ENCODE measurements around the gene ALK.

ALK gene

DNA sequence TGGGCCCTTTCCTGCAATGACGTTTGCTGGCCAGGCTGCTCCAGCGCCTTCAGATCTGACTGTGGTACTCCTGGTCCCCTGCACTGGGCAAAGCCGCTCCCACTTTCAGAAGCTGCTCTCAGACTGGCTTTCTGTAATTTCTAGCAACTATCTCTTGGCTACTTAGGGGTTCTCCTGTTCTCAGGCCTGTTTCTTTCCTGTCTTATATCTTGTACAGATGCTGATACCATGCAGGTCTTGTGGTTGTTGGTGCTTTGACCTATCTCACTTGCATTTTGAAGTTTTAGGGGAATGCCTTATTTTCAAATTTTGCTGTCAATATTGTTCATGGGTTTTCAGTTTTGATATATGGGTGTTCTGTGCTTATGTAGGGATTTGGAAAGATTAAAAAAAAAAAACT is 660.4 kb downstream of the ALK start:
- TF ChIP-seq SIN3A (IDR thresholded peaks at IDR 0.05; ENCODE audit: borderline replicate concordance, insufficient read depth, low read length) (no peak), TAF1 (IDR thresholded peaks at IDR 0.05; ENCODE audit: borderline replicate concordance, insufficient read depth, low read length) (no peak), POLR2AphosphoS5 (IDR thresholded peaks at IDR 0.05; ENCODE audit: low read depth, low read length) (no peak), FOXP2 (optimal IDR thresholded peaks at IDR 0.05; ENCODE audit: borderline replicate concordance, extremely low read depth, extremely low read length, insufficient read depth) (no peak)
- TF ChIP-seq, protein P1, sequence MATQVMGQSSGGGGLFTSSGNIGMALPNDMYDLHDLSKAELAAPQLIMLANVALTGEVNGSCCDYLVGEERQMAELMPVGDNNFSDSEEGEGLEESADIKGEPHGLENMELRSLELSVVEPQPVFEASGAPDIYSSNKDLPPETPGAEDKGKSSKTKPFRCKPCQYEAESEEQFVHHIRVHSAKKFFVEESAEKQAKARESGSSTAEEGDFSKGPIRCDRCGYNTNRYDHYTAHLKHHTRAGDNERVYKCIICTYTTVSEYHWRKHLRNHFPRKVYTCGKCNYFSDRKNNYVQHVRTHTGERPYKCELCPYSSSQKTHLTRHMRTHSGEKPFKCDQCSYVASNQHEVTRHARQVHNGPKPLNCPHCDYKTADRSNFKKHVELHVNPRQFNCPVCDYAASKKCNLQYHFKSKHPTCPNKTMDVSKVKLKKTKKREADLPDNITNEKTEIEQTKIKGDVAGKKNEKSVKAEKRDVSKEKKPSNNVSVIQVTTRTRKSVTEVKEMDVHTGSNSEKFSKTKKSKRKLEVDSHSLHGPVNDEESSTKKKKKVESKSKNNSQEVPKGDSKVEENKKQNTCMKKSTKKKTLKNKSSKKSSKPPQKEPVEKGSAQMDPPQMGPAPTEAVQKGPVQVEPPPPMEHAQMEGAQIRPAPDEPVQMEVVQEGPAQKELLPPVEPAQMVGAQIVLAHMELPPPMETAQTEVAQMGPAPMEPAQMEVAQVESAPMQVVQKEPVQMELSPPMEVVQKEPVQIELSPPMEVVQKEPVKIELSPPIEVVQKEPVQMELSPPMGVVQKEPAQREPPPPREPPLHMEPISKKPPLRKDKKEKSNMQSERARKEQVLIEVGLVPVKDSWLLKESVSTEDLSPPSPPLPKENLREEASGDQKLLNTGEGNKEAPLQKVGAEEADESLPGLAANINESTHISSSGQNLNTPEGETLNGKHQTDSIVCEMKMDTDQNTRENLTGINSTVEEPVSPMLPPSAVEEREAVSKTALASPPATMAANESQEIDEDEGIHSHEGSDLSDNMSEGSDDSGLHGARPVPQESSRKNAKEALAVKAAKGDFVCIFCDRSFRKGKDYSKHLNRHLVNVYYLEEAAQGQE (IDR thresholded peaks at IDR 0.05; ENCODE audit: insufficient read depth in 1 of 2, low read depth in 2 of 2, low read length in 2 of 2), result no peak

- TF ChIP-seq POLR2AphosphoS5 (IDR thresholded peaks at IDR 0.05; ENCODE audit: low read depth, low read length), result no peak
Measured at GRCh38 chr2:29260142-29260772, 661.1 kb downstream of the ALK start.

DNA sequence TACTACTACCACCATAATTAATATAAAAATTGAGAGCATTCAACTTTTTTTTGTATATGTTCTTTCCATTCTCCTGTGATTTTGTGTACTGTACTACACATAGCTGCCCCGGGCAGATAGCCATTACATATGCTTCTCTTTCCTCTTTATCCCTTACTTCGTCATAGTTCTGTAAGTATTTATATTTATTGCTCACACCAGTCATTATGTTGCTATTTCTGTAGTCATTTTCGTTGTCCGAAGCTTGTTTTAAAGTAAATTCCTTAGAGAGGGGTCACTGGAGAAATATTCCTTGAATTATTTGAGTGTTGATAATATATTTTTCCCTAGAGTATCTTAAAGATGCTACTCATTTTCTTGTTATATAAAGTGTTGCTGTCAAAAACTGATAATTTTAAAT is 662.2 kb downstream of the ALK start:
- TF ChIP-seq TAF1 (IDR thresholded peaks at IDR 0.05; ENCODE audit: borderline replicate concordance, insufficient read depth, low read length), result no peak
- no peak for TF ChIP-seq SIN3A (IDR thresholded peaks at IDR 0.05; ENCODE audit: borderline replicate concordance, insufficient read depth, low read length)
- TF ChIP-seq, protein P1 (IDR thresholded peaks at IDR 0.05; ENCODE audit: insufficient read depth in 1 of 2, low read depth in 2 of 2, low read length in 2 of 2), result no peak
- TF ChIP-seq FOXP2 (optimal IDR thresholded peaks at IDR 0.05; ENCODE audit: borderline replicate concordance, extremely low read depth, extremely low read length, insufficient read depth), result no peak
- TF ChIP-seq POLR2AphosphoS5 (IDR thresholded peaks at IDR 0.05; ENCODE audit: low read depth, low read length), result no peak

- TF ChIP-seq FOXP2 (optimal IDR thresholded peaks at IDR 0.05; ENCODE audit: borderline replicate concordance, extremely low read depth, extremely low read length, insufficient read depth) (no peak), SIN3A (IDR thresholded peaks at IDR 0.05; ENCODE audit: borderline replicate concordance, insufficient read depth, low read length) (no peak), POLR2AphosphoS5 (IDR thresholded peaks at IDR 0.05; ENCODE audit: low read depth, low read length) (no peak), TAF1 (IDR thresholded peaks at IDR 0.05; ENCODE audit: borderline replicate concordance, insufficient read depth, low read length) (no peak)
- TF ChIP-seq, protein P1 (IDR thresholded peaks at IDR 0.05; ENCODE audit: insufficient read depth in 1 of 2, low read depth in 2 of 2, low read length in 2 of 2), result no peak
Measured at GRCh38 chr2:29255004-29255403, 666.4 kb downstream of the ALK start.

DNA sequence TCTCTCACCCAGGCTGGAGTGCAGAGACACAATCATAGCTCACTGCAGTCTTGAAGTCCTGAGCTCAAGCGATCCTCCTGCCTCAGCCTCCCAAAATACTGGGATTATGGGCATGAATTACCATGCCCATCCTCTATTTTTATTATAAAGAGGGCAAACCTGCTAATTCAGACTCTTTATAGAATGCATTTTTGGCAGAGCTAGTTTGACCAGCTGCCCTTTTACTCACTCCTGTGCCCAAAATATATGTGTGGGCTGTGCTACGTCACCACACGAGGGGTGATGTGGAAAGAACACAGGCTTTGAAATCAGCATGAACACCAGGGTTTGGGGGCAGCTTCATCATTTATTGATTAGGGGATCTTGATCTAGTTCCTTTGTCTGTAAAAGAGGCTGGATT is 668.4 kb downstream of the ALK start:
- TF ChIP-seq TAF1 (IDR thresholded peaks at IDR 0.05; ENCODE audit: borderline replicate concordance, insufficient read depth, low read length) (no peak), POLR2AphosphoS5 (IDR thresholded peaks at IDR 0.05; ENCODE audit: low read depth, low read length) (no peak), SIN3A (IDR thresholded peaks at IDR 0.05; ENCODE audit: borderline replicate concordance, insufficient read depth, low read length) (no peak), FOXP2 (optimal IDR thresholded peaks at IDR 0.05; ENCODE audit: borderline replicate concordance, extremely low read depth, extremely low read length, insufficient read depth) (no peak)
- TF ChIP-seq, protein P1 (IDR thresholded peaks at IDR 0.05; ENCODE audit: insufficient read depth in 1 of 2, low read depth in 2 of 2, low read length in 2 of 2), result no peak
